ENCODE measurements around the gene SLC18A2.
"Not testable (repeated sequence)": the region's sequence is repeated elsewhere in the genome, so short reads cannot be mapped to it uniquely, and the experiment has no call there.

Gene SLC18A2

DNA sequence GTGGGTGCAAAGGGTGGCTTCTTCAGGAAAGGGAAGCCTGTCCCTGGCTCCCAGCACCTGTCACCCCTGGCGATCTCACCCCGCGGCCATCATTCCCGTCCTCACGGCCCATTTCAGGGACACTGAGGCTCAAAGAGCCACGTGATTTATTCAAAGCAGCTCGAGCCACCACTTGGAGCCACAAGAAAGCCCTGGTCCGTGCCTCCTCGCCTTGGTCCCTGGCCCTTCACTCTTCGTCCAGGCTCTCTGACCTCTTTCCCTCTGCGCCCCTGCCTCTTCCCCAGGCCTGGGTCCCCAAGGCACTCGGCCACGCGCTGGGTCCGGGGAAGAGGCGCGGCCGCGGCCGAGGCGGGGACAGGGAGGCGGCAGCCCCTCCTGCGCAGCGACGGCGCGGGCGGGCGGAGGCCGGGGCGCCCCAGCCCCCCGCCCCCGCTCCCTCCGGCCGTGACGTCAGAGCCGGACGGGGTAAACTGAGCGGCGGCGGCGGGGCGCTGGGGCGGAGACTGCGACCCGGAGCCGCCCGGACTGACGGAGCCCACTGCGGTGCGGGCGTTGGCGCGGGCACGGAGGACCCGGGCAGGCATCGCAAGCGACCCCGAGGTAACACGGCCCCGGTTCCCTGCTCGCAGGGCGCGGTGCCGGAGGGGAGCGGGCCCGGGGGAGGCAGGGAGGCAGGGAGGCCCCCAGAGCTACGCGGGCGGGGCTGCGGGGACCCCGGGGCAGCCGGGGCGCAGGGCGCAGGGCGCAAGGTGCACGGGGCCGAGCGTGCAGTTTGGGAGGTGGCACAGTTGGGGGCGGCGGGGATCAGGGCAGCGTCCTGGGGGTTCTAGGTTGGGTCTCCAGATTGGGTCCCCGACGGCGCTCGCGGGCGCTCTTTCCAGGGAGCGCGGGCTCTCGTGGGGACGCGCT lies at the start of gene SLC18A2:
Gene SLC18A2 (plus strand): TSS at position 494 of the 909 bp plus-strand sequence. CDS start 580 bp downstream, outside the sequence.
- no peak for DNase-seq

DNA sequence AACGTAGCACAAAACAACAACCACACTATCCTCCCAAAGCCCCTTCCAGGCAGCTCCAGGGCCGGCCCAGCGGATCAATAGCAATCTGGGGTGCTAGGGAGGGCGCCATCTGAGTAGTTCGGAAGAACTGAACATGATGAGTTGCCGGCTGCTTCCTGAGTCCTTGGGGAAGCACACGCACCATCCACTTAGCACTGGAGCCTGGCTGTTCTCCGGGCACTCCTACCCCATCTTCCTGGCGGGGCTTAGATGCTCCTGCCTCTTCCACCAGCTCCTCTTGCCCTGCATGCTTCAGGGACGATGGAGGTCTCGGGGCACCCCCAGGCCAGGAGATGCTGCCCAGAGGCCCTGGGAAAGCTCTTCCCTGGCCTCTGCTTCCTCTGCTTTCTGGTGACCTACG lies 43.7 kb upstream of the SLC18A2 start, which contains the start of gene KCNK18:
Gene KCNK18 (plus strand): TSS at position 301 of the 400 bp plus-strand sequence. CDS start 0 bp downstream, at position 301.
- DNase-seq = no peak

- no peak for DNase-seq
Measured at GRCh38 chr10:117198088-117198487, 42.8 kb upstream of the SLC18A2 start.

DNA sequence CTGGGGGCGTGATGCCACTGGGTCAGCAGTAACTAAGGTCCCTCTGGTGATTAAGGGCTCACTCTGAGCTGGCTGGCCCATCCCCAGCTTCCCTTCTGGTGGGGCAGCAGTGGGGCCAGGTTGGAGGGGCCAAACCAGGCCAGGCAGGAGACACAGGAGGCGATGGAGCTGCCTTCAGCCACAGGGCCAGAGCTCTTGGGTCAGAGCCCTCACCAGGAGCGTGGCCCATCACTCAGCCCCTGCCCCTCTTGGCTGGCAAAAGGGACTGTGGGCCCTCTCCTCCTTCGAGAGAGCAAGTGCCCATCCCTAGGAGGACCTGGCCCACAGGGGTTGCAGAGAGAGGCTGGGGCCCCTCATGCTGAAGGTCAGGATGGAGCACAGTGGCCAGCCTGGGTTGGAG lies 39.1 kb upstream of the SLC18A2 start:
- DNase-seq = no peak

GRCh38 chr10:117204316-117204715 lies 36.6 kb upstream of the SLC18A2 start:
- DNase-seq = no peak

DNA sequence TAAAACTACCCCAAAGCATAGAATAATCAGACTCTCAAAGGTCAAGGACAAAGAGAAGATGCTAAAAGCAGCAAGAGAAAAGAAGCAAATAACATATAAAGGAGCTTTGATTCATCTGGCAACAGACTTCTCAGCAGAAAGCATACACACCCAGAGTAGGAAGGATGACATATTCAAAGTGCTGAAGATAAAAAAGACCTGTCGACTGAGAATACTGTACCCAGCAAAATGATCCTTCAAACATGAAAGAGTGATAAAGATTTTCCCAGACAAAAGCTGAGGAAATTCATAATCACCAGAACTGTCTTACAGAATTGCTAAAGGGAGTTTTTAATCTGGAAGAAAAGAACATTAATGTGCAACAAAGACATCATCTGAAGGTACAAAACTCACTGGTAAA lies 28.7 kb upstream of the SLC18A2 start:
- no peak for DNase-seq

- DNase-seq = no peak
Measured at GRCh38 chr10:117214401-117214800, 26.5 kb upstream of the SLC18A2 start.

GRCh38 chr10:117215079-117215478 lies 25.8 kb upstream of the SLC18A2 start:
- DNase-seq = no peak

- DNase-seq = no peak
Measured at GRCh38 chr10:117216028-117216427, 24.9 kb upstream of the SLC18A2 start.

- DNase-seq = no peak
Measured at GRCh38 chr10:117216611-117217195, 24.2 kb upstream of the SLC18A2 start.

DNA sequence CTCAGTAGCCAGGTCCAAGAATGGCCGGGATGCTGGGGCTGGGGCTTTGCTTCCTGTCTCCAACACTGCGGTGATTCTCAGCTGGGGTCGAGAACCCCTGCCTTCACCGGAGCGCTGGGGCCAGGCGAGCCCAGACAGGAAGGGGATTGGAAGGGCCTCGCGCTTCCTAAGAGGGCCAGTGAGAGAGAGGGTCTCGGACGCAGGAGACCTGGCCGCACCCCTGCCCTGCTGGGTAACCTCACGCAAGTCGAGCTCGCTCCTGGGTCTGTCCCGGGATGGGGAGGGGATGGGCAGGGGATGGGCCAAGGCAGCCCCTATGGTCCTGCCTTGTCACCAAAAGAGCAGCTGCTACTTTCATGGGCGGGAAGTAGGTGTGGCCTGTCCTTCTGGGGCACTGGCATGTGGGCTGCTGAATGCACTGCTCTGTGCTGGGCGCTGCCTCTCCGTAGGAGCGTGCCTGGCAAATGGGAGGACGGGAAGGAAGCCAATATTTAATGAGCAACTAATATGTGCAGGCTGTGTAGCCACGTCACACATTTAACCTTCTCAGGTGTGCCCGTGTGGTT lies 23.6 kb upstream of the SLC18A2 start:
- DNase-seq = no peak

- DNase-seq = no peak
Measured at GRCh38 chr10:117218654-117219053, 22.3 kb upstream of the SLC18A2 start.

- DNase-seq = no peak
Measured at GRCh38 chr10:117221156-117221711, 19.7 kb upstream of the SLC18A2 start.

DNA sequence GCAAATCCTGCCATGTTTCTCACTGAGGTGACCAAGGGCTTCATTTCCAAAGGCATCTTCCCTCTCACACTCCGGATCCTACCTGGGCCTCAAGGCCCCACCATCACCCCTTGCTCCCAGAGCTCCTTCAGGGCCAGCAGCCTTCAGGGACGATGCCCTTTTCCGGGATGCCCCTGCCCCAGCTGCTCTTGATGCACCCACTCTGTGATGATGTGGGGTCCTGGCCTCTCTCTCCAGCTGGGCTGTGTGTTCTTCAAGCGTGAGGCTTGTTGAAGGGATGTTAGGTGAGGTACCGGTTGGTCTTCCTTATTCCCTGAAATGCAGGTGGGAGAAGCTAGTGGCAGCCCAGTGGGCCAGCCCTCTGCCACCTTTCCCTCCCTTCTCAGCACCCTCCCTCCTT lies 18.4 kb upstream of the SLC18A2 start:
- no peak for DNase-seq

- DNase-seq = no peak
Measured at GRCh38 chr10:117222976-117223692, 17.8 kb upstream of the SLC18A2 start.

GRCh38 chr10:117223693-117224430 lies 17.1 kb upstream of the SLC18A2 start:
- no peak for DNase-seq

GRCh38 chr10:117224881-117225280 lies 16.0 kb upstream of the SLC18A2 start:
- DNase-seq = no peak

DNA sequence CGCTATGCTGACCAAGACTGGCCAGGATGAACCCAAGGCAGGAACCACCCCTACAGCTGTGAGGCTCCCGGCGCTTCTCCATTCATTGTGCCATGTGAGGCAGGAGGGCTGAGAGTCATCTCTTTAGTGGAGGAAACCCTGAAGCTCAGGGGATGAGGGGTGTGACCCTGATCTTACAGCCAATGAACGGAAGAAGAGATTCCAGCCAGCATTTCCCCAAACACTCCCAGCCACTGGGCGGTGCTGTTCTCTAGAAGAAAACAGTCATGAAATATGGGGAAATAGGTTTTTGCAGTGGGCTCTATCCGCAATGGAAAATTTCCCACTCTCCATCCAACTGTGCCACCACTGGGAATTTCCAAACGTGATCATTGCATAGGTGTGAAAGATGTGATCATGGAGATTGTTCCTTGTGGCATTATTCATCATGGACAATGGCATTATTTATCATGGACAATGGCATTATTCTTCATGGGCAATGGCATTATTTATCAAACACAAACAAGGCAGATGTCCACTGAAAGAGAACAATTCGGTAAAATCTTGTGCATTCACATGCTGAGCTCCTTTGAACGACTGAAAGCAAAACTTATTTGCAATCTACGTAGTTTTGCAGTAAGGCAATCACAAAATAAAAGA lies 14.0 kb upstream of the SLC18A2 start:
- no peak for DNase-seq

DNA sequence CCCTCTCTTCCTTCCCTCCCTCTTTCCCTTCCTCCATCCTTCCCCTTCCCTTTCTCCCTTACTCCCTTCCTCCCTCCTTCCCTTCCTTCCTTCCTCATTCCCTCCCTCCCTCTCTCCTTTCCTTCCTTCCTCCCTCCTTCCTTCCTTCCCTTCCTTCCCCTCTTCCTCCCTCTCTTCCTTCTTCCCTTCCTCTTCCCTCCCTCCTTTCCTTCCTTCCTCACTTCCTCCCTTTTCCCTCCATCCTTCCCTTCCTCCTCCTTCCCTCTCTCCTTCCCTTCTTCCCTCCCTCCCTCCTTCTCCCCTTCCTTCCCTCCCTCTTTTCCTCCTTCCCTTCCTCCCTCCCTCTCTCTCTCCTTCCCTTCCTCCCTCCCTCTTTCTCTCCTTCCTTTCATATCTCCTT lies 12.7 kb upstream of the SLC18A2 start:
- no peak for DNase-seq

- not testable (repeated sequence) for DNase-seq
Measured at GRCh38 chr10:117230107-117230506, 10.8 kb upstream of the SLC18A2 start.

DNA sequence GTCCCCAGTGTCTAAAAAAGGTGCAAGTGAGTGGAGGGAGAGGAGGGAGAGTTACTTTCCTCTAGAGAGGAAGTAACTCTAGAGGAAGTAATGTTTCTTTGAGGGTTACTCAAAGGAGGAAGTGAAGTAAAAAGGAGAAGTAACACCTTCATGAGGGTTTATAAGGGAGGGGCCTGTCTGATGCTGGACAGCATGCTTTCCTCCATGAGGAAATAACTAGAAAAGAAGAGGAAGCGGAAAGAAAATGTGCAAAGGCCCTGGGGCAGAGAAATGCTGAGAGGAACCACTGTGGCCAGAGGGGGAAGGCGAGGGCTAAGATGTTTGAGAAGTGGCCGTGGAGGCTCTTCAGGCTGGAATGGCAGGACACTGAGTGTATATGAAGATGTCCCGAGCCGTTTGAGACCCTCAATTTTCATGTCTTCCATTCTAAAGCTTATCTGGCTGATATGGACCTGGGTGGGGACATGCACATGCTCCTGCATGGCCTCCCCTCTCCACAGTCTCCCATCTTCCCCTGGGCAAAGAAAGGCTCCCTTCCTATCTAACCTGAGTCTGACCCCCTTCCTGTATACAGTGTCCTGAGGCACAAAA lies 3.4 kb upstream of the SLC18A2 start:
- DNase-seq = no peak

Measured in cortex of kidney (tissue), 1 donor.